NCI-H1092 (cell line): ENCODE data around the gene ECHDC1.

Source experiments
- DNase-seq: peaks from one replicate; lab custom pipeline; 2025; lab: John Stamatoyannopoulos, UW

The ECHDC1 gene

GRCh38 chr6:127289934-127290333, 53.5 kb downstream of the ECHDC1 start:
- no peak for DNase-seq

GRCh38 chr6:127288705-127289104, 54.7 kb downstream of the ECHDC1 start:
- DNase-seq: no peak

GRCh38 chr6:127282184-127282583, 61.2 kb downstream of the ECHDC1 start:
- DNase-seq: no peak

GRCh38 chr6:127279815-127280214, 63.6 kb downstream of the ECHDC1 start:
- no peak for DNase-seq

GRCh38 chr6:127277878-127278843, 65.2 kb downstream of the ECHDC1 start:
- DNase-seq: no peak

GRCh38 chr6:127276331-127276730, 67.1 kb downstream of the ECHDC1 start:
- DNase-seq: no peak

- no peak for DNase-seq
Measured at GRCh38 chr6:127273499-127273898, 69.9 kb downstream of the ECHDC1 start.

- no peak for DNase-seq
Measured at GRCh38 chr6:127272576-127272975, 70.8 kb downstream of the ECHDC1 start.

GRCh38 chr6:127267646-127268625, 75.5 kb downstream of the ECHDC1 start:
- no peak for DNase-seq

- peak; percentile 24 for DNase-seq
Measured at GRCh38 chr6:127266892-127267645, 76.3 kb downstream of the ECHDC1 start.

- peak; percentile 55 for DNase-seq
Measured at GRCh38 chr6:127266178-127266891, 77.1 kb downstream of the ECHDC1 start, which contains the start of gene RNF146. RNF146 (plus strand) TSS chr6:127266864; CDS start chr6:127280339, 13,475 bp downstream.

GRCh38 chr6:127263481-127263880, 79.9 kb downstream of the ECHDC1 start:
- DNase-seq: no peak

- no peak for DNase-seq
Measured at GRCh38 chr6:127262896-127263295, 80.5 kb downstream of the ECHDC1 start.

- DNase-seq: no peak
Measured at GRCh38 chr6:127255286-127255685, 88.1 kb downstream of the ECHDC1 start.

- no peak for DNase-seq
Measured at GRCh38 chr6:127249621-127250020, 93.8 kb downstream of the ECHDC1 start.

- DNase-seq: no peak
Measured at GRCh38 chr6:127247114-127248096, 96.0 kb downstream of the ECHDC1 start.

GRCh38 chr6:127243501-127243900, 99.9 kb downstream of the ECHDC1 start:
- no peak for DNase-seq
